ENCODE measurements around the gene VRK1. TPM values are rescaled to one million over a fixed set of nuclear protein-coding genes. Genes with fewer than 3 reads are reported as not detected.

VRK1 gene
- total and polyA plus RNA-seq, 10 of the 15 experiments (the other 5 are each of a cell fraction or from before 2014, with no cell fraction given): 50.9 to 137 (median 84.7) TPM

- no TSS peak for BruUV-seq (replicated peaks)
- TF ChIP-seq SPI1 (IDR thresholded peaks at IDR 0.05; ENCODE audit: borderline replicate concordance, insufficient read depth, low read depth, low read length): no peak
- TF ChIP-seq CBFB (IDR thresholded peaks at IDR 0.05; ENCODE audit: low read depth): no peak
- no peak for TF ChIP-seq PAX8 (IDR thresholded peaks at IDR 0.05)
- no peak for TF ChIP-seq CHD1 (IDR thresholded peaks at IDR 0.05; ENCODE audit: low read depth, low read length)
- no peak for TF ChIP-seq RBBP5 (conservative IDR thresholded peaks at IDR 0.05)
- no peak for TF ChIP-seq ATF3 (IDR thresholded peaks at IDR 0.05; ENCODE audit: borderline replicate concordance, extremely low read depth, low read depth, low read length)
- TF ChIP-seq JUNB (IDR thresholded peaks at IDR 0.05): no peak
- RAD21 ChIA-PET (ENCODE audit: unreplicated experiment): no interaction called here
- SMC1A ChIA-PET (ENCODE audit: uncharacterized antibody, unreplicated experiment): no interaction called here
- H3K9me3 ChIP-seq (replicated peaks; ENCODE audit: control insufficient read depth, insufficient read depth, low read length): no peaks in the 10 kb centered on the region
- POLR2A ChIA-PET: no interaction called here
- no peaks in the 10 kb centered on the region for H3K79me2 ChIP-seq (ENCODE audit: control insufficient read depth, insufficient read depth, low read length)
- no peak overlapping the region for H3K4me3 ChIP-seq
- in situ Hi-C loops (cut with MboI) (no loop called here), intact Hi-C loops (cut with micrococcal nuclease; ENCODE audit: unreplicated experiment) (no loop called here)
- WGBS (ENCODE audit: insufficient coverage, insufficient replicate concordance, low lambda C conversion rate, missing lambda C conversion rate): 21% methylated on average over 5 of the region's 5 CpGs
- DNase-seq (ENCODE audit: low read depth, low spot score) (no peak), ATAC-seq (no peak), FAIRE-seq (no peak)
- no peaks in the 10 kb centered on the region for H3K4me1 ChIP-seq (ENCODE audit: control insufficient read depth, insufficient read depth, low read length)
- CTCF ChIA-PET: interaction anchor here (1.2 kb wide), 1 partner anchor 31 kb away, joined by 4 read pairs; no protein-coding TSS in a partner anchor
- H3K27me3 ChIP-seq (replicated peaks in 1 of 2; ENCODE audit: control insufficient read depth in 2 of 2, insufficient read depth in 2 of 2, low read length in 1 of 2): no peaks in the 10 kb centered on the region; a peak in 1 of 4 replicates
- H3K27ac ChIP-seq (ENCODE audit: control insufficient read depth, insufficient read depth): no peak overlapping the region
- no peaks in the 10 kb centered on the region for H3K36me3 ChIP-seq (ENCODE audit: control insufficient read depth in 2 of 2, insufficient read depth in 2 of 2, low read length in 1 of 2)
- no peak overlapping the region for H3K9ac ChIP-seq (ENCODE audit: control insufficient read depth, insufficient read depth, low read length)
- no peak overlapping the region for H3K4me2 ChIP-seq (ENCODE audit: control insufficient read depth, insufficient read depth)
- H2AFZ ChIP-seq (ENCODE audit: control insufficient read depth, low read depth, low read length): no peak overlapping the region
- H4K20me1 ChIP-seq (ENCODE audit: control insufficient read depth, insufficient read depth): no peaks in the 10 kb centered on the region
Observed at GRCh38 chr14:96772929-96773328, 24.3 kb upstream of the VRK1 start.

- Histone ChIP-seq H3K9ac (ENCODE audit: control insufficient read depth, insufficient read depth, low read length) (no peak overlapping the region), H3K36me3 (ENCODE audit: control insufficient read depth in 2 of 2, insufficient read depth in 2 of 2, low read length in 1 of 2) (no peaks in the 10 kb centered on the region), H2AFZ (ENCODE audit: control insufficient read depth, low read depth, low read length) (no peak overlapping the region), H3K9me3 (replicated peaks; ENCODE audit: control insufficient read depth, insufficient read depth, low read length) (no peaks in the 10 kb centered on the region), H3K4me2 (ENCODE audit: control insufficient read depth, insufficient read depth) (no peak overlapping the region), H3K4me1 (ENCODE audit: control insufficient read depth, insufficient read depth, low read length) (no peaks in the 10 kb centered on the region), H3K79me2 (ENCODE audit: control insufficient read depth, insufficient read depth, low read length) (no peaks in the 10 kb centered on the region), H3K4me3 (no peak overlapping the region), H4K20me1 (ENCODE audit: control insufficient read depth, insufficient read depth) (no peaks in the 10 kb centered on the region), H3K27me3 (replicated peaks in 1 of 2; ENCODE audit: control insufficient read depth in 2 of 2, insufficient read depth in 2 of 2, low read length in 1 of 2) (no peaks in the 10 kb centered on the region; a peak in 1 of 4 replicates), H3K27ac (ENCODE audit: control insufficient read depth, insufficient read depth) (no peak overlapping the region)
- ChIA-PET SMC1A (ENCODE audit: uncharacterized antibody, unreplicated experiment) (no interaction called here), CTCF (no interaction called here), RAD21 (ENCODE audit: unreplicated experiment) (no interaction called here), POLR2A (no interaction called here)
- WGBS (ENCODE audit: insufficient coverage, insufficient replicate concordance, low lambda C conversion rate, missing lambda C conversion rate): 42% methylated on average over 4 of the region's 4 CpGs
- DNase-seq (ENCODE audit: low read depth, low spot score) (no peak), FAIRE-seq (no peak), ATAC-seq (no peak)
- in situ Hi-C loops (cut with MboI): no loop called here
- no TSS peak for BruUV-seq (replicated peaks)
- intact Hi-C loops (cut with micrococcal nuclease; ENCODE audit: unreplicated experiment): no loop called here
- TF ChIP-seq YBX1 (IDR thresholded peaks at IDR 0.05) (no peak), TCF12 (IDR thresholded peaks at IDR 0.05; ENCODE audit: low read depth, low read length) (no peak), USF1 (IDR thresholded peaks at IDR 0.05; ENCODE audit: borderline replicate concordance, extremely low read length, insufficient read depth, low read depth, low read length) (no peak), ZBTB40 (IDR thresholded peaks at IDR 0.05; ENCODE audit: borderline replicate concordance) (no peak), MAX (IDR thresholded peaks at IDR 0.05; ENCODE audit: low read depth, low read length) (no peak), KDM1A (IDR thresholded peaks at IDR 0.05; ENCODE audit: borderline replicate concordance) (no peak), JUNB (IDR thresholded peaks at IDR 0.05) (no peak), TARDBP (IDR thresholded peaks at IDR 0.05; ENCODE audit: borderline replicate concordance) (no peak)
Observed at GRCh38 chr14:96776791-96777190, 20.4 kb upstream of the VRK1 start.

Measured in GM12878 (cell line).